COR-L47 (cell line): ENCODE data around the gene PIK3R1.

Experiments
- DNase-seq: peaks from one replicate; lab custom pipeline; 2025; lab: John Stamatoyannopoulos, UW

PIK3R1 gene

GRCh38 chr5:68215208-68215897 lies at the start of gene PIK3R1:
PIK3R1 (plus strand) TSS chr5:68215756; CDS start chr5:68226676, 10,920 bp downstream.
- peak; percentile 95 for DNase-seq

GRCh38 chr5:68167195-68167651 lies 48.3 kb upstream of the PIK3R1 start:
- no peak for DNase-seq

GRCh38 chr5:68169903-68170302 lies 45.7 kb upstream of the PIK3R1 start:
- no peak for DNase-seq

- DNase-seq = no peak
These were observed 44.6 kb upstream of the PIK3R1 start for GRCh38 chr5:68170826-68171558.

GRCh38 chr5:68172314-68172713 lies 43.2 kb upstream of the PIK3R1 start:
- no peak for DNase-seq

- no peak for DNase-seq
These were observed 42.5 kb upstream of the PIK3R1 start for GRCh38 chr5:68173007-68173406.

GRCh38 chr5:68176253-68176652 lies 39.3 kb upstream of the PIK3R1 start:
- DNase-seq = no peak

GRCh38 chr5:68176802-68177479 lies 38.6 kb upstream of the PIK3R1 start:
- DNase-seq = no peak

GRCh38 chr5:68177676-68178075 lies 37.9 kb upstream of the PIK3R1 start:
- no peak for DNase-seq

- no peak for DNase-seq
These were observed 37.0 kb upstream of the PIK3R1 start for GRCh38 chr5:68178579-68178978.

GRCh38 chr5:68180121-68181038 lies 35.2 kb upstream of the PIK3R1 start:
- no peak for DNase-seq

- DNase-seq = no peak
These were observed 34.4 kb upstream of the PIK3R1 start for GRCh38 chr5:68181039-68181599.

- DNase-seq = no peak
These were observed 33.5 kb upstream of the PIK3R1 start for GRCh38 chr5:68182094-68182493.

- DNase-seq = no peak
These were observed 33.0 kb upstream of the PIK3R1 start for GRCh38 chr5:68182534-68182933.

- DNase-seq = no peak
These were observed 28.1 kb upstream of the PIK3R1 start for GRCh38 chr5:68187268-68188055.

- no peak for DNase-seq
These were observed 26.4 kb upstream of the PIK3R1 start for GRCh38 chr5:68189171-68189570.

GRCh38 chr5:68189613-68190012 lies 25.9 kb upstream of the PIK3R1 start:
- no peak for DNase-seq

- no peak for DNase-seq
These were observed 24.9 kb upstream of the PIK3R1 start for GRCh38 chr5:68190619-68191018.

GRCh38 chr5:68191083-68191791 lies 24.3 kb upstream of the PIK3R1 start:
- DNase-seq = no peak

GRCh38 chr5:68192679-68193060 lies 22.9 kb upstream of the PIK3R1 start:
- DNase-seq = no peak
